ENCODE measurements around the gene EPRS1. TPM values are rescaled to one million over a fixed set of nuclear protein-coding genes. Genes with fewer than 3 reads are reported as not detected.
"Not testable (repeated sequence)": the region's sequence is repeated elsewhere in the genome, so short reads cannot be mapped to it uniquely, and the experiment has no call there.

Gene EPRS1
- polyA plus RNA-seq, 1 donor, result 106 TPM

GRCh38 chr1:220043646-220044045, 2.7 kb downstream of the EPRS1 start:
- no peak for DNase-seq

DNA sequence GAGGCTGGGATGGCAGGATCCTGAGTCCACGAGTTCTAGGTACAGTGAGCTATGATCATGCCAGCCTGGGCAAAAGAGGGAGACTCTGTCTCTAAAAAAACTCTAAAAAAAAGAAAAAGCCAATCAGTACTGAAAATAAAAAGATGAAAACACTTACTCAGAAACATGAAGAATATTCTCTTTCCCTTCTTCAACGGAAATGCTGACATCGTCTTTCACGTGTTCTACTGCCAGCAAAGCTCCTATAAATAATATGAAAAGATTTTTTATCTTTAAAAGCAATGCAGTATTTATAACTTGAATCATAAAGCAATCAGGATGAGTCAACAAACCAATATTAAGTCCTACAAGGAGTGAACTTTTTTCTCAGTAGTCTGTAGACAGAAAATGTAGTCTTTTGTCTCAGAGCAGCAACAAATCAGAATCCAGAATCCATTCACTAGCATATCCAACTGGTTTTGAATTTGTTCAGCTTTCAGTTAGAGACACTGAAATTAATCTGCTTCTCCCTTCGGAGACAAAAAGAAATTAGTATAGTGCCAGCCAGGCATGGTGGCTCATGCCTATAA, 6.2 kb downstream of the EPRS1 start:
- no peak for DNase-seq

DNA sequence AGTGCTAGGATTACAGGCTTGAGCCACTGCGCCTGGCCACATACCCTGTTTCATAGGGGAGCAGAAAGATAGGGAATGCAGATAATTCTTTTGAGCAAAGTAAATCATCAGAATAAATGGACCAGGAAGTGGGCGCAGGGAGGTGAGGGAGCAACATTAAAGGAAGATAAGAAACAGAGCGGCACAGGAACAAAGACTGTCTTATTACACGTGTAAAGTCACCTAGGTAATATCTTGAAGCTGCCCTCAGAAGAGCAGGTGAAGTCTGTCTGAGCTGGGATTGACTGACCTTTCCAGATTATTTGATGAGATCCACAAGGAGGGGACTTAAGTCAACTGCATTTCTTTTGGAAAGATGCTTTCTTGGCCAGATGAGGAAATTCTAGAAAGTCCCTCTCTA, 7.7 kb downstream of the EPRS1 start:
- no peak for DNase-seq

DNA sequence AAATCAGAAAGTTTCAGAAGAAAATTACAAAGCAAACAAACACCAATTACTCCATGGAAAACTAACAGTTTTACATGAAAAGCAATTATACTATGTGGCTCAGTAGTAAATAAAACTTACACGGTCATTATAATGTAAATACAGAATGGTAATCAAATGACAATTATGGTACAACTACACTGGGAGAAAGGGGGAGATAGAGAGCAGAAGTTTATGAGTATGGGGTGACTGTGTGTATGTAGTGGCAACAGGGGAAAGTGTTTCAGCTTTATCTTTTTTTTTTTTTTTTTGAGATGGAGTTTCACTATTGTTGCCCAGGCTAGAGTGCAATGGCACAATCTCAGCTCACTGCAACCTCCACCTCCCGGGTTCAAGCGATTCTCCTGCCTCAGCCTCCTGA, 8.5 kb downstream of the EPRS1 start:
- DNase-seq, result not testable (repeated sequence)

- DNase-seq, result no peak
These were observed 13.4 kb downstream of the EPRS1 start for GRCh38 chr1:220032911-220033310.

DNA sequence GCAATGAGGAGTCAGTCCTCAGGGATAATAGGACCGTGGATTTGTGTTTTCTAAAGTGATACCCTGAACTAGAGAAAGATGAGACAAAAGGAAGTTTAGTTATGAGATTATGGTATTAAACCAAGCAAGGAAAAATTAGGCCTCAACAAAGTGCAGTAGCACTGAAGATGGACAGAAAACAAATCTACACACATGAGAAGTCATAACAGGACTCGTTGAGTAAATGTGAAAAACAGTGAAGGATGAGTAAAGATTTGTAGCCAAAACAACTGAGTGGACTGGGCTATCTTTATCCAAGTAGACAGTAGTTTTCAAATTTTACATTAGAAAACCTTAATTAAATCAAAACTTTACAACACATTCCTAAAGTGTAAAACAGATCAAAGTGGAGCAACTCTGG, 15.0 kb downstream of the EPRS1 start:
- no peak for DNase-seq

GRCh38 chr1:220028346-220028895, 17.9 kb downstream of the EPRS1 start:
- no peak for DNase-seq

DNA sequence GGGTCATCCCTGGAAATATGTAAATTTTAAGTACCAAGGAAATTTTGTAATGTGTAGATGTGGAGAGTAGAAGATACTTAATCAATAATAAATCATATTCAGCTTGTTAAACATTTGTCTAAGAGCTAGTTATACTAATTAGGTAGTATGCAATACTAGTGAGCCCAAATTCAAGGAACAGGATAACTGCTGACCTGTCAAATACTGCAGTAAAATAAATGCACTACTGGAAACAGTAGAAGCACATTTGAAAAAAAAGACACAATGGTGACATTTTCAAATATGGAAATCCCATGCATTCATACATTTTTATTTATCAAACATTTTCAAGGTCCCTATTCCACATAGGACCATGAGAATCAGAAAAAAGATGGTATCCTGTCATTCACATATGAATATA, 27.2 kb downstream of the EPRS1 start:
- DNase-seq, result no peak

DNA sequence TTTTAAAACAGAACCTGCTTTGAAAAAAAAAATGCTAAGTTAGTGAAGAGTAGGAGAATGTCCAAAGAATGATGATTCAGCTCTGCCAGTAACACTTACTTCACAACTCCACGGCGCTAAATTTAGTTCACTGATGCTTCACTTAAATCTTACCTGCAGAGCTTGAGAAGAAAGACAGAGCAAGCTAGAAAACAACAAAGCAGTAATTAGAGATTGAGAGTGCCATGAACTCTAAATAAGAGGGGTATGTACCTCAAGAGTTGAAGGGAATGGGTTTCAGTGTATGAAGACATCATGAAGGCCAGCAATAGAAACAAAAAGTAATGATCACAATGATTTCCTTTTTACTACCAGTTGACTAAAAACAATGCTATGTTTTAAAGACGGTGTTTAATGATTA, 32.8 kb downstream of the EPRS1 start:
- DNase-seq, result no peak

DNA sequence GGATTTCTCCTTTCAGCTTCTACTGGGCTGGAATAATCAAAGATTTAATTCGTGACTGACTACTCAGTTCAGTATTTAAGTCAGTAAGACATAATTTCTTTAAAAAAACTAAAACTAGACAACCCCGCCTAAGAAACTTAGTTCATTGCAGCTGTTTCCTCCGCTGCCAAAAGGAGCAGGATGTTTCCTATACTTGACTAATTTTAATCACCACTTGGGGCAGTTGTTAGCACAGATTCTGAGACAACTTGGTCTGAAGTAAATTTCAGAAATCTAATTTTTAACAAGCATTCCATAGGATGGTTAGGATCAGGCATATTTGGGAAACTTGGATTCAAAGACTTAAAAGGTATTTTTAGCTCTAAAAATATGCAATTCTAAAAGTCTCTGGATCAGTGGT, 34.0 kb downstream of the EPRS1 start:
- DNase-seq, result no peak

GRCh38 chr1:220011620-220012019, 34.7 kb downstream of the EPRS1 start:
- DNase-seq, result no peak

GRCh38 chr1:220007438-220007837, 38.9 kb downstream of the EPRS1 start:
- DNase-seq, result no peak

DNA sequence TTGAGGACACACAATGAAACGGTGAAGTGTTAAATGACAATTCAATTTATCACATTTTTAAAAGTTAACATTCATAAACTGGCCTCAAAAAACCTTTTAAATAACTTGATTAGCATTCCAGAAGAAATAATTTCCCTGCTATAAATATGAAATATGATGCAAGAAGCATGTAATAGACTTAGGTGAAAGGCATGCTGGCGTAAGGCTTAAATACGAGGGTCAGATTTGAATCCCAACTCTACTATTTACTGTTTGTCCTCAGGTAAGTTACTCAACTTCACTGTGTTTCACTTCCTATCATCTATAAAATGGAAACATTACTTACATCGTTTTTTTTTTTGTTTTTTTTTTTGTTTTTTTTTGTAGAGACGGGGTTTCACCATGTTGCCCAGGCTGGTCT, 40.8 kb downstream of the EPRS1 start:
- DNase-seq, result no peak

DNA sequence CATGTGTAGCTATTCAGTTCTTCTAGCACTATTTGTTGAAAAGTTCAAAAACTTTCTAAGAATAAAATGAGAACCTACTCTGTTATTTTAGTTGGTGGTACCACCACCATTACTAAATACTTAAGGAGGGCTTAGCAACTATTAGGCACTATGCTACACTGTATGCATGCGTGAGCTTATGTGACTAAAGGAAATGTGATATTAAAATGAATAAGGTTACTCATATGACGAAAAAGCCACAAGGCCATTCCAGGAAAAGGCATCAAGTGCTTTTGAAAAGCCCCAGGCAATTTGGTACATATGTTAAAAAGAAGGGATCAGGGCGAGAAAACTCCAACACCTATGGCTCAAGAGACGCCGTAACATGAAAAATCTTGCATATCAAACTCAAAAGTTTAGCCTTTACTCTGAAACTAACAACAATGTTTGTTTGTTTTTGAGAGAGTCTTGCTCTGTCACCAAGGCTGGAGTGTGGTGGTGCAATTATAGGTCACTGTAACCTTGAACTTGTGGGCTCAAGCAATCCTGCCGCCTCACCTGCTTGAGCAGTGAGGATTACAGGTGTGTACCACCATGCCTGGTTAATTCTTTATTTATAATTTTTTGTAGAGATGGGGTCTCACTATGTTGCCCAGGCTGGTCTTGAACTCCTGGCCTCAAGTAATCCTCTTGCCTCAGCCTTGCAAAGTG, 42.5 kb downstream of the EPRS1 start:
- no peak for DNase-seq

- no peak for DNase-seq
These were observed 43.3 kb downstream of the EPRS1 start for GRCh38 chr1:220003015-220003414.

GRCh38 chr1:220001095-220001501, 45.2 kb downstream of the EPRS1 start:
- no peak for DNase-seq

DNA sequence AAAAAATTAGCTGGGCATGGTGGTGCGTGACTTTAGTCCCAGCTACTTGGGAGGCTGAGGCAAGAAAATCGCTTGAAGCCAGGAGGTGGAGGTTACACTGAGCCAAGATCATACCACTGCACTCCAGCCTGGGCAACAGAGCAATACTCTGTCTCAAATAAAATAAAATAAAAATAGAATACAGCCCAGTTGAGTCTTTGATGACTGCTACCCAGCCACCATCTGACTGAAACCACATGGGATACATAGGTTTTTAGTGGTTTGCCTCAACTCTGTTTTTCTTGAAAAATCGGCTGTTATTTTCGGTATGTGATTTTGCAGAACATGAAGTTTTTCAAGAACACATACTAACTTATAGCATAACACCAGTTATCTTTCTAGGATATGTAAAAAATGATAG, 46.5 kb downstream of the EPRS1 start:
- DNase-seq, result no peak

Other genes with a start within 250 kb of the EPRS1 start
- gene SLC30A10, start 117.9 kb downstream of the EPRS1 start, polyA plus RNA-seq (ENCODE audit: insufficient read length), result 0.23 TPM
- 54.5 TPM for gene BPNT1, start 43.3 kb upstream of the EPRS1 start, polyA plus RNA-seq (ENCODE audit: insufficient read length)
- gene IARS2, start 47.6 kb upstream of the EPRS1 start, polyA plus RNA-seq (ENCODE audit: insufficient read length), result 97.4 TPM
- 39.6 TPM for gene RAB3GAP2, start 225.9 kb upstream of the EPRS1 start, polyA plus RNA-seq (ENCODE audit: insufficient read length)

Measured in left kidney (tissue), 2 donors.